Activated CD4-positive, alpha-beta T cell treated with anti-CD3 and anti-CD28 coated beads for 1 hour (primary cell): Measurements from ENCODE around the gene TXNDC11.

Experiments
- DNase-seq: peaks from one replicate; pipeline ENCODE4 v3.0.0-alpha.2; 2020

TXNDC11 gene

GRCh38 chr16:11650641-11651591 lies 91.7 kb downstream of the TXNDC11 start:
- DNase-seq, result no peak

- no peak for DNase-seq
Measured at GRCh38 chr16:11649276-11649675, 93.4 kb downstream of the TXNDC11 start.

DNA sequence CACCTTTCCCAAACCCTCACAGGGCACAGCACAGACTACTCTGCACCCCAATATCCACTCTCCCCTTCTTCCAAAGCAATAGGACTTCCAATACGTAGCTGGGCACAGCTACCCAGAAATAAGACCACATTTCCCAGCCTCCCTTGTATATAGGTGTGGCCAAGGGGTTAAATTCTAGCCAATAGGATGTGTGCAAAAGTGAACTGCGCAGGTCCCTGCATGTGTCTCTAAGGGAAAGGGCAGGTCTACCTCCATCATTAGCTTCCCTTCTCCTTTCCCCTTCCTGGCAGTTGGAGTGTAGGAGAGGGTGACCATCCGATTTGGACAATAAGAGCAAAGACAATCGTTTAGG lies 99.9 kb downstream of the TXNDC11 start:
- DNase-seq, result no peak

- DNase-seq, result no peak
Measured at GRCh38 chr16:11640987-11641817, 101.5 kb downstream of the TXNDC11 start.

DNA sequence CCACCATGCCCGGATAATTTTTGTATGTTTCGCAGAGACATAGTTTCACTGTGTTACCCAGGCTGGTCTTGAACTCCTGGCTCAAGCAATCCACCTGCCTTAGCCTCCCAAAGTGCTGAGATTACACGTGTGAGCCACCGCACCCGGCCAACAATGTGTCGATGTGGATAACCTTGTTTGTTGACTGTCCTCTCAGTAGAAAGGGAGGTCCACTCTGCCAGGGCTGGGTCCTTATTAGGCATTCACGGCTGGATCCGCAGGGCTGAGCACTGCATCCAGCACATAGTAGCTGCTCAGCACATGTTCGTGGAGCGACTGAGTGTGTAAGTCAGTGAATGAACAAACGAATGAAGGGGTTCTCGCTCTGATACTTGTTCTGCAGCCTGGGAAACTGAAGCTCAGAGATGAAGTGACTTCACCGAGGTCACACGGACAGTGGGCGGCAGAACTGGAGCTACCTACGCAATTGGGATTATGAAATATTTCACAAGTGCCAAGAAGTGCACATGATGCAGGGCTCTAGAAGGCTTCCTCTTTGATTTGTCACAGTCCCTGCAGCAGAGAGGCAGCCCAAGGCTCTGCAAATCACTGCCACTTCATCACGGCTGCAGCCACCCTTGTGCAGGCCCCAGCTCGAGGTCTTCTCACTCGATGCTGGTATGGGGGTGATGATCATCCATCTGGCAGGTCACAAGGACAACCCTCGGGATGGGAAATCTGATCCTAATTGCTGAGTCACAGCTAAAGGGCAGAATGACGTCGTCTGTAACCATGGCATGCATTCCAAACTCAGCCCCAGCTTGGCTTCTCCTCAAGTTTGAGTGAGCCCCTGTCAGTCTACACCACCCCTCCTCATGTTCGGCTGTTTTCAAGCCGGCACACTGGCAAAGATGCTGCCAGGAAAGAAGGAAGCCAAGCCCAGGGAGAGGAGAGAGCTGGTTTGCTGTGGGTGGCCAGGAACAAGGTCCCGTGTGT lies 102.4 kb downstream of the TXNDC11 start:
- no peak for DNase-seq

DNA sequence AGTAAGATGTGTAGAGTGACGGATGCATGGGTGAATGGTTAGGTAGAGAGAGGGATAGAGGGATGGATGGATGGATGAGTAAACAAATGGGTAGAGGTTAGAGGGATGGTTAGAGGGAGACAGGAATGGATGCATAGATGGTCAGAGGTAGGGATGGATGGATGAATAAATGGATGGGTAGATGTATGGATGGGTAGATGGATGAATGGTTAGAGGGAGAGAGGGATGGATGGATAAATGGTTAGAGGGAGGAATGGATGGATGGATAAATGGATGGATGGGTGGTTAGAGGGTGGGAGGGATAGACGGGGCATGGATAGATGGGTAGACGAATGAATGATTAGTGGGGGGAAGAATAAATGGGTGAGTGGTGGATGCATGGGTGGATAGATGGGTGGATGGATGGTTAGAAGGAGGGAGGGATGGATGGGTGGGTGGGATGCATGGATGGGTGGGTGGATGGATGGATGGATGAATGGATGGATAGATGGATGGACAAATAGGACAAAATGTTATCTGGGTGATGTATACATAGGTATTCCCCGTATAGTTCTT lies 103.6 kb downstream of the TXNDC11 start:
- no peak for DNase-seq

DNA sequence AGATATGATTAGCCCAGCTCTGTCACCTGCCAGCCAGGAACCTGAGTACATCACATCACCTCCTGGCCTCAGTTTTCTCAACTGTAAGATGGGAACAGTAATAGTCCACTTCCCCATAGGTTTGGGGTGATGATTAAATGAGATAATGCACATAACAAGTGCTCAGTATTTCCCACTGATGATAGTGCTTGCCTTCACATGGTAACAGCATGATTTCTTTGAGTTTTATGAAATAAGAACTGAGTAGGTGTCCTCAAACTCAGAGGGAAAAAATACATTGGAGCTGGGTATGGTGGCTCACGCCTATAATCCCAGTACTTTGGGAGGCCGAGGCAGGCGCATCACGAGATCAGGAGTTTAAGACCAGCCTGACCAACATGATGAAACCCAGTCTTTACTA lies 104.5 kb downstream of the TXNDC11 start:
- DNase-seq, result no peak

DNA sequence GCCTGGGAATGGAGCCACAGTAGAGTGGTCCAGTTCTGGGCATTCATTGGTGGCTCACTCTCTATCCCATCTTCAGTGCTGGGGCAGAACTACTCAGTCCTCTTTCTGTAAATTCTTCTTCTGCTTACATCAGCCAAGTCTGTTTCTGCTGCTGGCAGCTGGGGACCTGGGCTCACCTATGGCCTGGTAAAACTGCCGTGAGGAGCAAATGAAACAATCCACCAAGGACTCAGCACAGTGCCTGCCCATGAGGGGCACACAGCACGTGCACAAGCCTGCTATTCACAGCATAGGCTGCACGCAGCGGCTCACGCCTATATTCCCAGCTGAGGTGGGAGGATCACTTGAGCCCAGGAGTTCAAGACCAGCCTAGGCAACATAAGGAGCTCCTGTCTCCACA lies 105.3 kb downstream of the TXNDC11 start:
- DNase-seq, result no peak

- no peak for DNase-seq
Measured at GRCh38 chr16:11636172-11636721, 106.4 kb downstream of the TXNDC11 start.

DNA sequence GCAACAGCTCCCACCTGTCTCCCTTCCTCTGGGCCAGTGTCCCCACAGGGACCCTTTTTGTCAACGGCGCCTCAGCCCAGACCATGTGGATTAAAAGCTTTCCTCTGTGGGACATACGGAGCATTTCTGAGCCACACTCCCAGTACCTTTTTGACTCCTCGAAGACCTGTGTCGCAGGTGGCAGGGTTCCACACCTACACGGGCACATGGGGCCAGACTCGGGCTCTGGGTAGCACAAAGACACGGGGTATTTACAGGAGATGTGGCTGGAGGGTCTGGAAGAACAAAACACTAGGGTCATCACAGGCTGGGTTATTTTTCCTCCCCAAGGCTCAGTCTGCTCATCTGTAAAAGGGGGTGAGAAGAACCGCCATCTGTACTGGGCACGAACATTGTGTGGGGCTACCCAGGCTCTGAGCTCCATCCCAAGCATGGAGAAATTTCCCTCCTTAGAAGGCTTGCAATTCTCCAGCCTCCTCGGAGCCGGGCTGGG lies 106.9 kb downstream of the TXNDC11 start:
- no peak for DNase-seq

- no peak for DNase-seq
Measured at GRCh38 chr16:11635113-11635652, 107.5 kb downstream of the TXNDC11 start.

GRCh38 chr16:11634312-11634711 lies 108.3 kb downstream of the TXNDC11 start:
- no peak for DNase-seq

GRCh38 chr16:11633113-11633512 lies 109.5 kb downstream of the TXNDC11 start:
- no peak for DNase-seq

DNA sequence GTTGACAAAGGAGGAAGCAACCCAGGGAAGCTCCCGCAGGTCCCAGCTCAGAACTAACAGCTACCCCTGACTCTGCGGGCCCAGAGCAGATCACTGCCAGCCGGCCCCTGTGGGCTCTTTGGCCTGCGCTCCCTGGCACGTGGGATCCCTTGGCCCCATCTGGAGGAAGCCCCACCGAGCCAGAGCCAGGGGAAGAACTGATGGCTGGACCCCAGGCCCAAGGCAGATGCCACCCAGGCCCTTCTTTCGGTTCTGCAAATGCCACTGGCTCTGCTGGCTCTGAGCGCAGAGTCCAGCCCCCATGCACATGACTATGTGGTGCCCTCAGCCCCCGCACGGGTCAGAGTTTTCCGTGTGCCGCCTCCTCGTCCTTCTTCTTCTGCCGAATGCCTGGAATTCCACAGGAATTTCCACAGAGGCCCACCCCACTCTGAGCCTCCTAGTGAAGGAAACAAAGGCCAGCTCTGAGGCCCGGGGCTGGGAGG lies 110.2 kb downstream of the TXNDC11 start:
- DNase-seq, result no peak

DNA sequence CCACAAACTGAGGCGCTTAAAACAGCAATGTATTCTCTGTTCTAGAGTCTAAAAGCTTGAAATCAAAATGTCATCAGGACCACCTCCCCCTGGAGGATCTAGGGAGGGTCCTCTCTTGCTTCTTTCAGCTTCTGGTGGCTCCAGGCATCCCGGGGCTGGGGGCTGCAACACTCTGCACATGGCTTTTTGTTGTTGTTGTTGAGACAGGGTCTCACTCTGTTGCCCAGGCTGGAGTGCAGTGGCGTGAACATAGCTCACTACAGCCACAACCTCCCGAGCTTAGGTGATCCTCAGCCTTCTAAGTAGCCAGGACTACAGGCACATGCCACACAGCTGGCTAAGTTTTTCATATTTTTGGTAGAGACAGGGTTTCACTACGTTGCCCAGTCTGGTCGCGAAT lies 111.4 kb downstream of the TXNDC11 start:
- no peak for DNase-seq

GRCh38 chr16:11630768-11631056 lies 111.9 kb downstream of the TXNDC11 start:
- DNase-seq, result no peak

DNA sequence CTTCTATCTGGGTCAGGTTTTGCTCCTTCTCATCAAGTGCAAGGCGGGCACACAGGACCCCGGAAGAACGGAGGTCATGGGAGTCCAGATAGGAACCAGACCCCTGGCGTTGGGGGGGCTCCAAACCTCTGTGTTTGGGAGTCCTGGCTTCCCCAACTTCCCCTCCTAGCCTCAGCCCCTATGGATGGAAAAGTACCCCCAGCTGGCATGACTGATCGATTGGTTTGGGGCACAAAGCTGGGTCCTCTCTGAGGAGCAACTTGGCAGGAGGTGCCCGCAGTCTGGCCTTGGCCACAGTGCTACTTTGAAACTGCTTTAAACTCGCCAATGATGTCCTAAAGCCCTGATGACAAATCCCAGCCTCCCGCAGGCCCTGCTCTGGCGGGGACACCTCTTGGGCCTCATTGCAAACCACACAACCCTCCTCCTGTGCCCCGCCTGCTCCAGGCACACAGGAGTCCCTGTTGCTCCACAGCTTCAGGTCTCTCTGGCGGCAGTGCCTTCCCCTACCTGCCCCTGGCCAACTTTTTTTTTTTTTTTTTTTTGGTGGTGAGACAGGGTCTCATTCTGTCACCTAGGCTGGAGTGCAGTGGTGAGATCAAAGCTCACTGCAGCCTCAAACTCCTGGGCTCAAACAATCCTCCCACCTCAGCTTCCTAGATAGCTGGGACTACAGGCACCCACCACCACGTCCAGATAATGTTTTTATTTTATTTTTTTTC lies 112.5 kb downstream of the TXNDC11 start:
- no peak for DNase-seq
